ENCODE data around the gene POLA2.
"Not testable (repeated sequence)": the region's sequence is repeated elsewhere in the genome, so short reads cannot be mapped to it uniquely, and the experiment has no call there.

POLA2 gene

DNA sequence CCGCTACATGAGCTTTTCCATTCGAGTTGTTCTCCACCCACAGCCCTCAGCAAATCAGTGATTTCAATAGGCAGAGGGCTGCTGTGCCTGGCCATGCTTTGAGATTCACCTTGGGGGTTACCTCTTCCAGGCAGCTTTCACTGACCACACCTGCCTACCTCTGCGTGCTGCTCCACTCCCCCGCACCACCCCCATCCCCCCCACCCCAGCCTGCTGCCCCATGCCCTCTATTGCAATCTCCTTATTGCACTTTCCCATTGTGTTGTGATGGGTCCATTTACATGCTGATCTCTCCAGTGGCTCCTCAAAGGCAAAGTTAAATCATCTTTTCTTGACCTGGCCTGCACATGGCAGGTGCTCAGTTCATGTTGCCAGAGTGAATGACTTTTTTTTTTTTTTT, 18.0 kb upstream of the POLA2 start:
- DNase-seq, result no peak

- not testable (repeated sequence) for DNase-seq
These were observed 16.7 kb upstream of the POLA2 start for GRCh38 chr11:65245046-65245445.

GRCh38 chr11:65246506-65246905, 15.3 kb upstream of the POLA2 start:
- DNase-seq, result no peak

- not testable (repeated sequence) for DNase-seq
These were observed 13.5 kb upstream of the POLA2 start for GRCh38 chr11:65248184-65248710.

DNA sequence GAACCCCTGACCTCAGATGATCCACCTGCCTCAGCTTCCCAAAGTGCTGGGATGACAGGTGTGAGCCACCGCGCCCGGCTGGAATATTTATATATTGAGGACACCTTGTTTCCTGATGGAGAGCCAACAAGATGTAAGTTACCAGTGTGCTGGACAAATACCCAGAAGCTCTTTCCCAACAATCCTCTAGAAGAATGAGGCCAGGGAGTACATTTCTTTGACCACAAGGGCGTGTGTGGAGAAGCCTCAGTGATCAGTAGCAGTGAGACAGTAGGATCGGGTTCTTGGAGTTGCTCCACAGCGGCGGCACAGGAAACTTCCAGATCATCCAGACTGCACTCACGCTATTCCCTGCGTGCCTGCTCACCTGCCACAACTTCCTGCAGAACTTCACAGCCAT, 10.3 kb upstream of the POLA2 start:
- DNase-seq, result no peak

DNA sequence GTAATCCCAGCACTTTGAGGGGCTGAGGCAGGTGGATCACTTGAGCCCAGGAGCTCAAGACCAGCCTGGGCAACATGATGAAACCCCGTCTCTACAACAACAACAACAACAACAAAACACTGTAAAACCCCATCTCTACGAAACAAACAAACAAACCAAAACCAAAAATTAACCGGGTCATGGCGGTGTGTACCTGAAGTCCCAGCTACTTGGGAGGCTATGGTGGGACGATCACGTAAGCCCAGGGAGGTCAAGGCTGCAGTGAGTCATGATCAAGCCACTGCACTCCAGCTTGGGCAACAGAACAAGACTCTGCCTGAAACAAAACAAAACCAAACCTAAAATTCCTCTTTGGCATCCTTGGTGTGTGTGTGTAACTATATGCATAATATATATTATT, 7.0 kb upstream of the POLA2 start:
- DNase-seq, result no peak

GRCh38 chr11:65258988-65259387, 2.8 kb upstream of the POLA2 start:
- no peak for DNase-seq

- DNase-seq, result no peak
These were observed 1.5 kb upstream of the POLA2 start for GRCh38 chr11:65260302-65260701.

DNA sequence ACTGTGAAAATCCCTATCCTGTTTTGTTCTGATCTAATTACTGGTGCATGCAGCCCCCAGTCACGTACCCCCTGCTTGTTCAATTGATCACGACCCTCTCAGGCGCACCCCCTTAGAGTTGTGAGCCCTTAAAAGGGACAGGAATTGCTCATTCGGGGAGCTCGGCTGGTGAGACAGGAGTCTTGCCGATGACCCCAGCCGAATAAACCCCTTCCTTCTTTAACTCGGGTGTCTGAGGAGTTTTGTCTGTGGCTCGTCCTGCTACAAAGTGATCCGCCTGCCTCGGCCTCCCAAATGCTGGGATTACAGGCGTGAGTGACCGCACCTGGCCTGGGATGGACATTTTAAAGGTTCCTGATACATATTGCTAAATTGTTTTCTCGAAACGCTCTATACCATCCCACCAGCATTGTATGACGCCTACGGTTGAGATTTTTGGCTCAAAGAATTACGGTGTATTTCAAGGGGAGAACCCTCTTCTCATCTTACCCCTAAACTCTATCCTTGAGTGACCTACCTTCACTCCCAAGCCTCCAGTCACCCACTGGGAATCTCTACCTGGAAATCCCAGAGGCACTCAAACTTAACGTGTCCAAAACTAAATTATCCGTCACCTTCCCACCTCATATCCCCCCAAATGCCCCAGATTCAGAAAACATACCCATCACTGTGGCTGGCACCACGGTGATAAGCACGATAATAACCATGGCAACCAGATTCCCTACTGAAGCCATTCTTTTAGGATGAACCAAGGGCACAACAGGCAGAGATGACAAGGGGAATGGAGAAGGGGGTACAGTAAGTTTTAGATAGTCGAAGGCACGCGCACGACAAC, 789 bp upstream of the POLA2 start:
- no peak for DNase-seq

DNA sequence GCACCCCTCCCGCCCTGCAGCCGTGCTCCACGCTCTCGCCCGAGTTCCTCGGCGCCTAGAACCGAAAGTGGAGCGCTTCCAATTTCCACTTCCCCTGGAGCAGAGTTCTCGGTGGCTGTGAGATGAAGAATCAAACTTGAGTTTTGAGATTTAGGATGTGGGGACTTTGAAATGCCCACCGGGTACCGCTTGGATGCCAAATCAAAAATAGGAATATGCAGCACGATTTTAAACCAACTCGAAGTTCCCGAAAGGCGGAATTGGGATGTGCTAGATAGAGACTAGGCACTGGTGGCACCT, 569 bp downstream of the POLA2 start:
- no peak for DNase-seq

DNA sequence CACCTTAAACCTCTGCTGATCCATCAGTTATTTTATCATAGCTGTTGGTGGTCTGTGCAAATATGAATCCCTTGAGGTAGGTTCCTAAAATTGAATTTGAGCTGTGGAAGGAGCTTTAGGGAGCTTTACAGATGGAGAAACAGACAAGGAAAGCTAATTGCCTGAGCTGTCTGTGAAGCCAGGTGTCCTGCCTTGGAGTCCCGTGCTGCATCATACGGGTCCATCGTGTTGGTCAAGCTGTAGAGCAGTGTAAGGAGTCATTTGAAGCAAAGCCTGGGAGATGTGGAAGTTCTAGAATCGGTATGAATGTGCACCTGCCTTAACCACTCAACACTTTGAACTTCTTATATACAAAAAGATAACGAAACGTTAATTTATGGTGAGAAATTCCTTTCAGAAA, 1.0 kb downstream of the POLA2 start:
- DNase-seq, result no peak

DNA sequence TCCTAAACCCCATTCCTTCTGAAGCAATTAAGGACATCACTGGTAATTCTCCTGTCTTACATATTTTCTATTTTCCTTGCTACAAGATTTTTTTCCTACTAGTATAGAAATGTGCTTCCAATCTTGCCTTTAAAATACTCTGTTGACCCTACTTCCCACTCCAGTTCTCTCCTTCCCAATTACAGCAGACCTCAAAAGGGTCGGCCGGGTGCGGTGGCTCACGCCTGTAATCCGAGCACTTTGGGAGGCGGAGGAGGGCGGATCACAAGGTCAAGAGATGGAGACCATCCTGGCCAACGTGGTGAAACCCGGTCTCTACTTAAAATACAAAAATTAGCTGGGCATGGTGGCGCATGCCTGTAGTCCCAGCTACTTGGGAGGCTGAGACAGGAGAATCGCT, 3.0 kb downstream of the POLA2 start:
- DNase-seq, result not testable (repeated sequence)

DNA sequence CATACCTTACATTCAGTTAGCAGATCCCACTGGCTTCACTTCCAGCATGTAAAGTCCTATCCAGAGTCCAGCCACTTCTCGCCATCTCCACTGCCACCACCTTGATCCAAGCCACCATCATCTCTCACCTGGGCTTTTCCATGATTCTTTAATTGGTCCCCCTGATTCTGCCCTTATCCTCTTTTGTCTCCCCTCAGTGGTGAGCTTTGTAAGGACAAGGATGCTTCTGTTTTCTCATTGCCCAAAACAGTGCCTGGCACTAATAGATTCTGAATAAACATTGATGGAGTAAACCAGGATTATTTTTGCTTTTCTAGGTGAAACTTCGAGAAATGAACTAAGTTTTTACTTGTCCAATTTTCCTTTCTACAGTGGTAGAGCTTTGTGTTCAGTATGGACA, 4.4 kb downstream of the POLA2 start:
- DNase-seq, result no peak

- peak; percentile 58 for DNase-seq
These were observed 13.2 kb downstream of the POLA2 start for GRCh38 chr11:65274735-65275682.

DNA sequence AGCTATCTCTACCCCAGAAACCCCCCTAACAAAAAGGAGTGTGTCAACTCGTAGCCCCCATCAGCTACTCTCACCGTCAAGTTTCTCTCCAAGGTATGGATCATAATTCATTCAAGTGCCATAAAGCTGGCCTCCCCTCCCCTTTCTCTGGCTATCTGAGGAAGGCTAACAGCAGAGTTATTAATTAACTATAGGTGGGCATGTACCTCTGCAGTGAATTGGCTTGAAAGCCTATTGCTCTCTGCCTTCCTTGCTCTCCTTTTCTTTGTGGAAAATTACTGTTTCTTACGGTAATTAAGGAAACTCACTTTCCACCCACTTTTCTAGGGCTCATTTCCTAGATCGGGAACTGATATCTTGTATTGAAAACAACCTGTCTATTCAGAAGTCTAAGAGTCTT, 14.1 kb downstream of the POLA2 start:
- no peak for DNase-seq

GRCh38 chr11:65277631-65278277, 16.0 kb downstream of the POLA2 start:
- no peak for DNase-seq

GRCh38 chr11:65278356-65278755, 16.6 kb downstream of the POLA2 start:
- no peak for DNase-seq

- no peak for DNase-seq
These were observed 17.5 kb downstream of the POLA2 start for GRCh38 chr11:65279279-65279678.

DNA sequence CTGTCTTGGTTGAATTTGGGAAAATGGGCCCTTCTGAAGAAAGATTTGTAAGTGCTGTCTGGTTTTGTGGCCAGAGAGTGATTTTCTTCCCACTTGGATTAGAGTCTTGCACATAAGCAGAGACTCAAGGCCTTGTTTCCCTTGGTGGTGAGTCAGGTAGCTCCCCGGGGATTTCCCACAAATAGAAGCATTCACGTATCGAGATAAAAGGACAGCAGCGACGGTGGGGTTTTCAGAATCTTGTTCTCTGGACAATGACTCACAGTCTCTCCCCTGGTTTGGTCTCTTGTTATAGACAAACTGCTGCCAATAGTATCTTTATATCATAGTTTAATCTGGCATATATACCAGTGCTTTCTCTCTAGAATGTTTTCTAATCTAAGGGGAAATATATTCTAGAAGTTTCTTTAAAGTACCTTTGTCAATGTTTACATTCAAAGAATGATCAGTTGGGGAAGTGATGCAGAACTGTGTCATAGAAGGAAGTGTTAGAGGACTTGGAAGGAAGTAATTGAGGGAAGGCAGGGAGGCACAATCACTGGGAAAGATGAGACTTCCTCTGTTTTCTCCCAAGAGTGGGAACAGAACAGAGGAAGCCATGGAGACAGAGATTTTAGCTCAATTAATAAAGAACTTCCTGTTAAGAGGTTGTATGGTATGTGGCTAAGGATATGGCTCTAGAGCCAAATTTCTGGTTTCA, 18.1 kb downstream of the POLA2 start:
- DNase-seq, result no peak

DNA sequence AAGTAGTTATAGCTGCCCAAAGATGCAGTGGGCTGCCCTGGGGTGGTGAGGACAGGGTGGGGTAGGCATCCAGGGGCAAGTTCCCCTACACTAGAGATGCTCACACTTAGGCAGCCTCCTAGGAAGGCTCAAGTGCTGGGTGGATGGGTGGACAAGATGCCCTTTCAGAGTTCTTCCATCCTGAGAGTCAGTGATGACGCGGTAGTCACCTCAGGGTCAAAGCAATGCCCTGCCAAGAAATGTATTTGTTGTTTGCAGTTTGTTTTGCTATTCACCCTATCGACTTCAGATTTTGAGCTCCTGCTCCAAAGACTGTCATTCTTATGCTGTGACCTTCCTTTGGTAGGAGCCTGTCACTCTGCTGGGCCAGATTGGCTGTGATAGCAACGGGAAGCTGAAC, 18.9 kb downstream of the POLA2 start:
- DNase-seq, result no peak

DNA sequence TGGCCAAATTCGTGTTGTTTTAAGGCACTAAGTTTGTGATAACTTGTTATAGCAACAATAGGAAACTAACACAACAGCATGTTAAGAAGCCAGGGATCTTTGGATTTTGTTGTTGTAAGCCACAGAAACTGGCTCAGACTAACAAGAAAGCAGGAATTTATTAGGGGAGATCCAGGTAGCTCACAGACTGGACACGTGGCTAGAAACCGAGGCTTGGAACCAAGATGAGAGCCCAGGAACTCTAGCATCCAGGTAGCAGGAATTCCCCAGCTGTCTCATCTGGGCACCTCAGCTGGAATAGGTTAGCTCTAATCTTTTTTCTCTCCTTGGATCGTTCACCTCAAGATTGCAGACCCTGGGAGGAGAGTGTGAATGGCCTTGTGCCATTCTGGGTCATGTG, 24.9 kb downstream of the POLA2 start:
- DNase-seq, result no peak

GRCh38 chr11:65287601-65288000, 25.8 kb downstream of the POLA2 start:
- no peak for DNase-seq

Data from NCI-H1105 (cell line).